GM20431 (cell line): ENCODE measurements around the gene ORAI2.

Experiments used
- in situ Hi-C: fragments of 300-500 bp; cut with MseI, MboI; formaldehyde crosslinking; loops from one replicate; pipeline ENCODE4 v1.15.0; 2020; ENCODE audit warnings: low sequenced_read_pairs; ENCODE audit not compliant: unreplicated experiment

ORAI2 gene

GRCh38 chr7:102412548-102412947 lies 20.8 kb upstream of the ORAI2 start:
- in situ Hi-C loops: no loop called here

DNA sequence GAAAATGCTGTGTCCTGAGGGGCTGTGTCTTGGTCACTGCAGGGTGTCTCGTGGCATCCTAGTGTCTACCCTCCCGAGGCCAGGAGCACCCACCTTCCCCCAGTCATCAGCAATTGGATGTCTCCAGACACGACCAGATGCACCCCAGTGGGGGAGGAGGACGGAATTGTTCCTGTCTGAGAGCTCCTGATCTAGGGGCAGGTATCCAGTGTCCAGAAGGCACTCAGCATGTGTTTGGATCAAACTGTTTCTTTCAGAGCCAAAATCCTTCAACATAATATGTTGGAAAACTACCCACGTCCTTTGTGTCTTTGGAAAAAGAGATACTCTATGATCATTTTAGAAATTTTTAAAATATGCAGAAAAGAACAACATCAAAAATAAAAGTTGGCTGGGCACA lies 20.3 kb upstream of the ORAI2 start:
- in situ Hi-C loops: no loop called here

DNA sequence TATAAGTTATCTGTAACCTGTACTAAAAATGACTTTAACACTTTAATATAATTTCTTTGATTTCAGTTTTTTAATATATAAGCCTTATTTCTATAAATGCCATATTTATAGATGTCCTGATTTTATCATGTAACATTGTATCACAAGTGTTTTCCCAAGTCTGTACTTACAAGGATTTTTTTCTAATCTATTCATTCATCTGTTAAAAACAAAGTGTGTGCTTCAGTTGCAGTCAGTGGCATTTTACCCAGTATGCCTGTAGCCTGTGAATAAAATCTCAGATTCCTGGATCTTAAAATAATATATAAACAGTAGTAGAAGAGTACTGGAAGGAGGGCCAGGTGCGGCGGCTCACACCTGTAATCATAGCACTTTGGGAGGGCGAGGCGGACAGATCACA lies 19.8 kb upstream of the ORAI2 start:
- in situ Hi-C loops: no loop called here

- in situ Hi-C loops: no loop called here
These were observed 17.6 kb upstream of the ORAI2 start for GRCh38 chr7:102415685-102416225.

DNA sequence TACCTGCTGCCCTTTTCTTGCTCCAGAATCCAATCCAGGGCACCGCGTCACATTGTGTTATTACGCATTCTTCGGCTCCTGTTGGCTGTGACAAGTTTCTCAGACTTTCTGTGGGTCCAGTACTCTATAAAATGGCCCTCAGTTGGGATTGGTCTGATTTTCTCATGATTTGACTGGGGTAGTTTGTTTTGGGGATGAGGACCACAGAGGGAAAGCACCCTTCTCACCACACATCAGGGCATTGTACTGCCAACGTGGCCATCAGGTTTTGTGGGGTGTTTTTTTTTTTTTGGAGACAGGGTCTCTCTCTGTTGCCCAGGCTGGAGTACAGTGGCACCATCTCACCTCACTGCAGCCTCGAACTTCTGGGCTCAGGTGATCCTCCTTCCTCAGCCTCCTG lies 17.0 kb upstream of the ORAI2 start:
- in situ Hi-C loops: no loop called here

DNA sequence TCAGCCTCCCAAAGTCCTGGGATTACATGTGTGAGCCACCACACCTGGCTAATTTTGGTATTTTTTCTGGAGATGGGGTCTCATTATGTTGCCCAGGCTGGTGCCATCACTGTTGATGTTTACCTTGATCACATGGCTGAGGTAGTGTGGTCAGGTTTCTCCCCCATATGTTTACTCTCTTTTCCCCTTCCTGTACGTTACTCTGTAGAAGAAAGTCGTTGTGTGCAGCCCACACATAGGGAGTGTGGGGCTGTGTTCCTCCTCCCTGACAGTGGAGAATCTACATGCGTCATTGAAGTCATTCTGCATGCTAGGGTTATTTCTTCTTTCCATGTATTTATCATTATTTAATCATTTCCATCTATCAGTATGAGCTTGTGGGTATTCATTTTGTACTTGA lies 16.3 kb upstream of the ORAI2 start:
- in situ Hi-C loops: no loop called here

GRCh38 chr7:102418592-102418991 lies 14.8 kb upstream of the ORAI2 start:
- in situ Hi-C loops: no loop called here

- in situ Hi-C loops: no loop called here
These were observed 11.6 kb upstream of the ORAI2 start for GRCh38 chr7:102421706-102422240.

DNA sequence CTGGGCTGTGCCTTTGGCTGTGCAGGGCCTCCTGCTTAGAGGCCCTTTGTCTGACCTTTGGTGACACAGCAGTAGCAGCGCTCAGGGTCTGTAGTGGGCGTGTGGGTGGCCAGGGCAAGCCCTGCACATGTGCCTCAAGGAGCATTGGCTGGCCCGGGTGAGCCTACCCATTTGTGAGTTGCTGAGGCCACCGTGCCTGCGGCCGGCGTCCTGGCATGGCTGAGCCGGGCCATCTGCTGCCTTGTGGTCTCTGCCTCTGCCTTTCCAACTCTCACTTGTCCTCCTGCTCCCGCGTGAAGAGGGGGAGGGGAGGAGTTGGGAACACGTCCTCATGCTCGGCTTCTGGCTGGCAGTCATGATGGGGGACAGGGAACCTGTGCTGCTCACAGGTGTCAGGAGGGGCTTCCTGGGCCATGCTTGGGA lies 9.2 kb upstream of the ORAI2 start:
- in situ Hi-C loops: no loop called here

- in situ Hi-C loops: no loop called here
These were observed 8.6 kb upstream of the ORAI2 start for GRCh38 chr7:102424787-102425218.

GRCh38 chr7:102425639-102426267 lies 7.6 kb upstream of the ORAI2 start:
- in situ Hi-C loops: no loop called here

DNA sequence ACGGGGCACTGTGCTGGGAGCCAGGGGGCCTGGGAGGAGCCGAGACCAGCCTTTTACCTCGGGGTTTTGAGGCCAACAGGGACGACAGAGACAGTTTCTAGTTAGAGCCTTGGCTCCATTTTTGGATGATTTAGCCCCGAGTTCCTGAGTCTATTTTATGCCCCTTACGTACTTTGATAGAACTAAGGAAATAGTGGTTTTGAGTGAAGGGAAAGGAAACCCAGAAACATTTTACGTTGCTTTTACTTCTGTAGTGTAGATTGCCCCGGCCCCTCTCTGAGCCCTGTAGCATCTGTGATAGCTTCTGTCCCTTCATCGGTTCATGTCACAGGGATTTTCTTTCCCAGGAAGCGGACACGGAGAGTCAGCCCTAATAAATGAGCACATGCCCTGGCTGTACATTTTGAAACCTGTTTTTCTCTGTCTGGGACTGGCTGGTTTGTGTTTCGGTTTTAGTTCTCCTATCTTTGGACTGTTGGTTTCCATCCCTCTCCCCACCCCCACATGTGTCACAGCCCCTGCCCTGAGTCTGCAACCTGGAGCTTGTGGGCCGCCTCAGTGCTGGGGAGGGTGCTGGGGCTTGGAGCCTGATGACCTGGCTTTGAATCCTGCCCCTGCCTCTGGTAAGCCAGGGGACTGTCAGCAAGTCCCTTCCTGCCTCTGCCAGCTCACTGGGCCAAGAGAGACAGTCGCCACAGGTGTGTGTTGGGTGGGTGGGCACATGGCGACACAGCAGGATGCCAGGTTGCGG lies 6.9 kb upstream of the ORAI2 start:
- in situ Hi-C loops: no loop called here

DNA sequence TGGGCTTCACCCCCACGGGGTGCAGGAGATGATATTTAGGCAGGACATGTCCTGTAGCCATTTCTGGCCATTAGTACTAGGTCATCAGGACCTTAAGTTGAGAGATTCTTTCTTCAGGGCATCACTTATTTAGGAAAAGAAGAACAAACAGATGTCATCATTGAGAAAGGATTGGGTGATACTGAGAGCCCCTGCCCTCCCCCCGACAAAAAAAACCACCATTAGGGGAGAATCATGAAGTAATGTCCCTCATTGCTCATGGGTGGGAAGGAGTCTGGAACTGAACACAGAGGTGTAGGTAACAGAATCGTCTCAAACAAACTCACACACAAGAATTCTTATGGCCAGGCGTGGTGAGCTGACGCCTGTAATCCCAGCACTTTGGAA lies 6.4 kb upstream of the ORAI2 start:
- in situ Hi-C loops: no loop called here

GRCh38 chr7:102429141-102429899 lies 4.1 kb upstream of the ORAI2 start:
- in situ Hi-C loops: no loop called here

GRCh38 chr7:102431617-102432298 lies 1.6 kb upstream of the ORAI2 start:
- in situ Hi-C loops: no loop called here

DNA sequence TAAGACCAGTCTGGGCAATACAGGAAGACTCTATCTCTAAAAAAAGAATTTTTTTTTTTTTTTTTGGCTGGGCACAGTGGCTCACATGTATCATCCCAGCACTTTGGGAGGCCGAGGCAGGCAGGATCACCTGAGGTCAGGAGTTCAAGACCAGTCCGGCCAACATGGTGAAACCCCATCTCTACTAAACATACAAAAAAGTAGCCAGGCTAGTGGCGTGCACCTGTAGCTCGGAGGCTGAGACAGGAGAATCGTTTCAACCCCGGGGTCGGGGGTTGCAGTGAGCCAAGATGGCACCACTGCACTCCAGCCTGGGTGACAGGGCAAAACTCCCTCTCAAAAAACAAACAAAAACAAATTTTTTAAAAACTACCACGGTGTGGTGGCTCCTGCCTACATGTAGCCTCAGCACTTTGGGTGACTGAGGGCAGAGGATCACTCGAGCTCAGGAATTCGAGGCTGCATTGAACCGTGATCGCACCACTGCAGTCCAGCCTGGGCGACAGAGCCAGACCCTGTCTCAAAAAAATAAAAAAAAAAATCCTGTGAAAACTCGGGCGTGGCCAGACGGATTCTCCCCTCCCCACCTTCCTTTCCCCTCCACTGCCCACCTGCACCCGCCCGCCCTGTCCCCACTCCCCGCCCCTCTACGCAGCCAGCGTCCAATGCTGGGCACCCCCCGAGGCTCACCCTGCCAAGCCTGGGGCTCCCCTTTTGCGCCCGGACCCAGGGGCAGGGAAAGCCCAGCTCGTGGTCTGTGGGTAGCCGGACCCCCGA lies 745 bp upstream of the ORAI2 start:
- in situ Hi-C loops: no loop called here

- in situ Hi-C loops: no loop called here
These were observed 688 bp downstream of the ORAI2 start for GRCh38 chr7:102434039-102434486.

GRCh38 chr7:102436118-102436517 lies 2.7 kb downstream of the ORAI2 start:
- in situ Hi-C loops: no loop called here
